Measurements from ENCODE around the gene SLCO4A1. TPM values are rescaled to one million over a fixed set of nuclear protein-coding genes. Genes with fewer than 3 reads are reported as not detected.

The SLCO4A1 gene
- total and polyA plus RNA-seq, 9 of the 15 experiments (the other 6 are each of a cell fraction or from before 2014, with no cell fraction given), result 1.6 to 21.9 (median 12.8) TPM

- TF ChIP-seq RREB1 (CRISPR knock-in tag; IDR thresholded peaks at IDR 0.05), result no peak
- TF ChIP-seq CCAR2 (IDR thresholded peaks at IDR 0.05; ENCODE audit: low read depth, low read length), result no peak
- no peak for TF ChIP-seq HMBOX1 (IDR thresholded peaks at IDR 0.05)
- TF ChIP-seq ZNF584 (CRISPR knock-in tag; IDR thresholded peaks at IDR 0.05; ENCODE audit: low read depth), result no peak
- TF ChIP-seq BHLHE40 (IDR thresholded peaks at IDR 0.05; ENCODE audit: low read length), result no peak
- no peak for TF ChIP-seq NFYB (IDR thresholded peaks at IDR 0.05; ENCODE audit: extremely low read depth, insufficient read length)
- no peak for TF ChIP-seq ZNF41 (CRISPR knock-in tag; conservative IDR thresholded peaks at IDR 0.05)
- no peak for TF ChIP-seq LARP7 (IDR thresholded peaks at IDR 0.05)
- TF ChIP-seq ZNF124 (CRISPR knock-in tag; IDR thresholded peaks at IDR 0.05), result no peak
- TF ChIP-seq ARID1B (IDR thresholded peaks at IDR 0.05), result no peak
- no peak for TF ChIP-seq ZBTB17 (CRISPR knock-in tag; IDR thresholded peaks at IDR 0.05)
Measured at GRCh38 chr20:62660768-62661167, 18.5 kb downstream of the SLCO4A1 start (continued).

Measured in K562 (cell line).